Left ventricle myocardium inferior (tissue), 1 donor: Measurements from ENCODE around the gene TIGD3. TPM values are rescaled to one million over a fixed set of nuclear protein-coding genes. Genes with fewer than 3 reads are reported as not detected.

ENCODE experiments used
- DNase-seq: peaks from one replicate; pipeline ENCODE4 v3.0.0-alpha.2; 2020
- H3K27ac ChIP-seq: fragments of 200-600 bp; replicated peaks from 2 replicates; pipeline ENCODE4 v1.8.0; 2021
- H3K27me3 ChIP-seq: fragments of 200-600 bp; 2 replicates; pipeline ENCODE4 v1.8.0; 2021; ENCODE audit warnings: low read depth
- H3K36me3 ChIP-seq: fragments of 200-600 bp; 2 replicates; pipeline ENCODE4 v1.8.0; 2021
- H3K4me1 ChIP-seq: fragments of 200-600 bp; 2 replicates; pipeline ENCODE4 v1.8.0; 2021
- H3K4me3 ChIP-seq: fragments of 200-600 bp; 2 replicates; pipeline ENCODE4 v1.8.0; 2021; ENCODE audit warnings: mild to moderate bottlenecking, moderate library complexity
- H3K9me3 ChIP-seq: fragments of 200-600 bp; replicated peaks from 2 replicates; pipeline ENCODE4 v1.8.0; 2021
- CTCF ChIP-seq: fragments of 200-600 bp; IDR thresholded peaks from 2 replicates; pipeline ENCODE4 v1.8.0; 2021; ENCODE audit warnings: antibody characterized with exemption, mild to moderate bottlenecking, borderline replicate concordance
- intact Hi-C: fragments of 100-400 bp; cut with micrococcal nuclease; formaldehyde crosslinking; loops from one replicate; pipeline ENCODE4 v1.11.0; 2022
- total RNA-seq: library from RNA; stranded (reverse); fragmentation: NEBNext Ultra II Directional; extraction: Animal tissue kit (Norgen Biotek cat#: 25700); gene quantifications from one replicate; pipeline ENCODE4 v1.2.1, GENCODE V29; 2021
- donor health status: DM: no; HTN: yes; CAD: no; lungs with severe emphysema.

Gene TIGD3
- total RNA-seq, 1 donor from 2014 or later, result 0.44 TPM

GRCh38 chr11:65402790-65403189 lies 48.2 kb downstream of the TIGD3 start:
- no peak for TF ChIP-seq CTCF
- intact Hi-C loops, result no loop called here

GRCh38 chr11:65403607-65404121 lies 49.1 kb downstream of the TIGD3 start:
- DNase-seq, result no peak
- Histone ChIP-seq H3K9me3 (no peaks in the 10 kb centered on the region), H3K4me3 (no peak overlapping the region), H3K36me3 (peaks cover 79% of the 10 kb centered on the region), H3K27ac (peak overlapping the region; percentile 75), H3K4me1 (peaks cover 19% of the 10 kb centered on the region), H3K27me3 (no peaks in the 10 kb centered on the region)
- intact Hi-C loops, result no loop called here
- no peak for TF ChIP-seq CTCF

More at GRCh38 chr11:65402790-65403189, 48.2 kb downstream of the TIGD3 start:
- Histone ChIP-seq H3K4me1 (peaks cover 19% of the 10 kb centered on the region), H3K9me3 (no peaks in the 10 kb centered on the region), H3K27me3 (no peaks in the 10 kb centered on the region), H3K36me3 (peaks cover 79% of the 10 kb centered on the region), H3K27ac (no peak overlapping the region), H3K4me3 (no peak overlapping the region)
- DNase-seq, result no peak

- DNase-seq, result no peak
Measured at GRCh38 chr11:65404210-65404609, 49.7 kb downstream of the TIGD3 start.

DNA sequence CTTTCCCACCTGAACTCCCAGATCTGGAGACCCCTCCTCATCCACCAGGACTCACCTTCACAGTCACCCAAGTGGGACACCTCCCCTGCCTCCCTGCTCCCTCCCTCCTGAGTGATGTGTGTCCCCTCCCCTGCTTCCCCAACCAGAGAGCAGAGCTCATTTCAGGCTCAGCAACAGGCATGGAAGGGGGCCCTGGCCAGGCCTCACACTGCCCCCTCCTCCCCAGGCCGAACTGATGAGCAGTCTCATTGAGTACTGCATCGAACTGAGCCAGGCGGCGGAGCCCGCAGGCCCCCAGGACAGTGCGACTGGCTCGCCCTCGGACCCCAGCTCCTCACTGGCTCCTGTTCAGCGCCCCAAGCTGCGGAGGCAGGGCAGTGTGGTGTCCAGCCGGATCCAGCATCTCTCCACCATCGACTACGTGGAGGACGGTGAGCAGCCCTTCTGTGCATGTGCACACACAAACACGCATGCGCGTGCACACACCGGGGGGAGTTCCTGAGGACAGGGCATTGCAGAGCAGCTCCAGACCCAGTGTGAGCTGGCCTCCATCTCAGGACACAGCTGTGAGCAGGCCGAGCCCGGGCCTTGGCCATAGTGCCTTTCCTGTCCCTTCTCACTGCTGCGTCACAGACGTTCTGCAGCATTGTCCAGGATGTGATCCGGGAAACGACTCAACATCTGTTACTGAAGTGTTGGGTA lies 50.2 kb downstream of the TIGD3 start:
- no peaks in the 10 kb centered on the region for H3K27me3 ChIP-seq
- DNase-seq, result no peak
- H3K4me1 ChIP-seq, result peaks cover 19% of the 10 kb centered on the region
- intact Hi-C loops, result no loop called here
- H3K36me3 ChIP-seq, result peaks cover 80% of the 10 kb centered on the region
- H3K9me3 ChIP-seq, result no peaks in the 10 kb centered on the region
- no peak overlapping the region for H3K4me3 ChIP-seq
- H3K27ac ChIP-seq, result peak overlapping the region; percentile 75
- TF ChIP-seq CTCF, result no peak

More at GRCh38 chr11:65404210-65404609, 49.7 kb downstream of the TIGD3 start:
- peak overlapping the region; percentile 75 for H3K27ac ChIP-seq
- H3K4me3 ChIP-seq, result no peak overlapping the region
- intact Hi-C loops, result no loop called here
- H3K4me1 ChIP-seq, result peaks cover 19% of the 10 kb centered on the region
- H3K36me3 ChIP-seq, result peaks cover 80% of the 10 kb centered on the region
- no peaks in the 10 kb centered on the region for H3K27me3 ChIP-seq
- TF ChIP-seq CTCF, result no peak
- no peaks in the 10 kb centered on the region for H3K9me3 ChIP-seq

Other genes starting within 250 kb of the TIGD3 start
- 56.7 TPM for gene TM7SF2, start 242.9 kb upstream of the TIGD3 start, total RNA-seq
- gene ZNHIT2, start 237.1 kb upstream of the TIGD3 start, total RNA-seq, result 6.1 TPM
- 629 TPM for gene FAU, start 232.6 kb upstream of the TIGD3 start, total RNA-seq
- 32.1 TPM for gene MRPL49, start 232.4 kb upstream of the TIGD3 start, total RNA-seq
- 25.6 TPM for gene SYVN1, start 220.2 kb upstream of the TIGD3 start, total RNA-seq
- gene SPDYC, start 184.5 kb upstream of the TIGD3 start, total RNA-seq, result not detected
- gene CAPN1, start 172.8 kb upstream of the TIGD3 start, total RNA-seq, result 74.6 TPM
- 3.8 TPM for gene POLA2, start 92.8 kb upstream of the TIGD3 start, total RNA-seq
- 11.3 TPM for gene CDC42EP2, start 39.9 kb upstream of the TIGD3 start, total RNA-seq
- gene DPF2, start 20.9 kb upstream of the TIGD3 start, total RNA-seq, result 40.6 TPM
- gene SLC25A45, start 27.9 kb downstream of the TIGD3 start, total RNA-seq, result 5.0 TPM
- gene FRMD8, start 31.9 kb downstream of the TIGD3 start, total RNA-seq, result 8.4 TPM
- 405 TPM for gene NEAT1, start 68.0 kb downstream of the TIGD3 start, total RNA-seq
- 6,576 TPM for gene MALAT1, start 144.3 kb downstream of the TIGD3 start, total RNA-seq
- 60.2 TPM for gene SCYL1, start 170.3 kb downstream of the TIGD3 start, total RNA-seq
- 80.3 TPM for gene LTBP3, start 203.6 kb downstream of the TIGD3 start, total RNA-seq
- gene ZNRD2, start 215.7 kb downstream of the TIGD3 start, total RNA-seq, result 21.1 TPM
- 40.9 TPM for gene FAM89B, start 217.8 kb downstream of the TIGD3 start, total RNA-seq
- 69.5 TPM for gene EHBP1L1, start 221.3 kb downstream of the TIGD3 start, total RNA-seq
- 0.85 TPM for gene KCNK7, start 241.0 kb downstream of the TIGD3 start, total RNA-seq